GM12878 (cell line): Measurements from ENCODE around the gene MLIP.

Source experiments
- HSF1 ChIP-seq: fragments of 150-350 bp; IDR thresholded peaks from 2 replicates; pipeline ENCODE4 v1.6.1; 2014; ENCODE audit warnings: mild to moderate bottlenecking, low read depth, low read length
- TF ChIP-seq, protein P1 (sequence below), 3 experiments: IDR thresholded peaks in 2 of 3; conservative IDR thresholded peaks in 1 of 3; 2 replicates each; pipeline ENCODE4 v1.5.1; 2011; ENCODE audit warnings: low read depth in 3 of 3, low read length in 3 of 3, mild to moderate bottlenecking in 3 of 3, control low read depth in 2 of 3, moderate library complexity in 2 of 3, inconsistent platforms in 1 of 3, mixed read lengths in 1 of 3; ENCODE audit not compliant: control insufficient read depth in 2 of 3, insufficient read depth in 1 of 3; ENCODE audit errors: extremely low read depth in 1 of 3

DNA sequence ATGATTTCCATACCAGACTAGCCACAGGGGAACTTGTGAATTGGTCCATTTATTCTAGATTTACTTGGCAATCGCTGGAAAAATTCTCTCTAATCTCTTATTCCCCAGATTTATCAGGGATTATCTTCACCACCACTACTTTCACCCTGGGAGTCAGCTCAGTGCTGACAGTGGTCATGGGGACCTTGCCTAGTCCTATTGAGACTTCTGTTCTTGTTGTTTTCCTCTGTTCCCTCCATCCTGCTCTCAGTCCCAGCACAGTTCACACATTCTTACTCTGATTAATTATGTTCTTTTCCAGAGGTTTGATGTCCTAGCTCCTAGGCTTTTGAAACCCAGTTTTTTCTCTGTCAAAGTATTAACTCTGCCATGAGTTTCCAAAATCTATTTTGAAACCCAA lies 103.0 kb downstream of the MLIP start:
- no peak for TF ChIP-seq HSF1
- TF ChIP-seq, protein P1, sequence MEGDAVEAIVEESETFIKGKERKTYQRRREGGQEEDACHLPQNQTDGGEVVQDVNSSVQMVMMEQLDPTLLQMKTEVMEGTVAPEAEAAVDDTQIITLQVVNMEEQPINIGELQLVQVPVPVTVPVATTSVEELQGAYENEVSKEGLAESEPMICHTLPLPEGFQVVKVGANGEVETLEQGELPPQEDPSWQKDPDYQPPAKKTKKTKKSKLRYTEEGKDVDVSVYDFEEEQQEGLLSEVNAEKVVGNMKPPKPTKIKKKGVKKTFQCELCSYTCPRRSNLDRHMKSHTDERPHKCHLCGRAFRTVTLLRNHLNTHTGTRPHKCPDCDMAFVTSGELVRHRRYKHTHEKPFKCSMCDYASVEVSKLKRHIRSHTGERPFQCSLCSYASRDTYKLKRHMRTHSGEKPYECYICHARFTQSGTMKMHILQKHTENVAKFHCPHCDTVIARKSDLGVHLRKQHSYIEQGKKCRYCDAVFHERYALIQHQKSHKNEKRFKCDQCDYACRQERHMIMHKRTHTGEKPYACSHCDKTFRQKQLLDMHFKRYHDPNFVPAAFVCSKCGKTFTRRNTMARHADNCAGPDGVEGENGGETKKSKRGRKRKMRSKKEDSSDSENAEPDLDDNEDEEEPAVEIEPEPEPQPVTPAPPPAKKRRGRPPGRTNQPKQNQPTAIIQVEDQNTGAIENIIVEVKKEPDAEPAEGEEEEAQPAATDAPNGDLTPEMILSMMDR (IDR thresholded peaks at IDR 0.05 in 2 of 3, conservative IDR thresholded peaks at IDR 0.05 in 1 of 3; ENCODE audit: control insufficient read depth in 2 of 3, extremely low read depth in 1 of 3, insufficient read depth in 1 of 3, low read depth in 3 of 3, low read length in 3 of 3) = no peak
